Ureter (tissue), 1 donor: Measurements from ENCODE around the gene NKAIN1. TPM values are rescaled to one million over a fixed set of nuclear protein-coding genes. Genes with fewer than 3 reads are reported as not detected.
"Not testable (repeated sequence)": the region's sequence is repeated elsewhere in the genome, so short reads cannot be mapped to it uniquely, and the experiment has no call there.

Experiments
- DNase-seq: peaks from one replicate; pipeline ENCODE4 v3.0.0-alpha.2; 2020; ENCODE audit warnings: low spot score
- total RNA-seq: library from RNA; stranded (reverse); gene quantifications from one replicate; pipeline ENCODE4 v1.2.4, GENCODE V29; 2023
- donor health status: DM: yes; HTN: yes; CAD: no.

The NKAIN1 gene
- total RNA-seq, 1 donor from 2014 or later: not detected

DNA sequence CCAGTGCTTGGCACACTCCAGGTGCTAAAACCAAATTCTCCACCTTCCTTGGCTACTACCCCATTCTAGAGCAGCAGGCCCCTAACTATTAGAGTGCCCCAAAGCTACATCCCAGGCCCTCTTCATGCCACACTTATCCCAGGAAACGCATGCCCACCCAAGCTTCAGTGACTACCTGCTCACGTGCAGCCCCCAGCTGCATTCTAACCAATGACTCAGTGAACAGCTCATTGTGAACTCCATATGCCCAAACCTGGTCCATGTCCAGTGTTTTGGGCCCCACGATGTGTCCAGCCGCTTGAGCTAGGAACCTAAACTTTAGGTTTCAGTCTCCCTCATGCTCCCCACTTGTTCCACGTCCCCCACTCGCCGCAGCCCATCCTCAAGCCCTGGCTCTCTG, 41.5 kb downstream of the NKAIN1 start:
- DNase-seq: no peak

DNA sequence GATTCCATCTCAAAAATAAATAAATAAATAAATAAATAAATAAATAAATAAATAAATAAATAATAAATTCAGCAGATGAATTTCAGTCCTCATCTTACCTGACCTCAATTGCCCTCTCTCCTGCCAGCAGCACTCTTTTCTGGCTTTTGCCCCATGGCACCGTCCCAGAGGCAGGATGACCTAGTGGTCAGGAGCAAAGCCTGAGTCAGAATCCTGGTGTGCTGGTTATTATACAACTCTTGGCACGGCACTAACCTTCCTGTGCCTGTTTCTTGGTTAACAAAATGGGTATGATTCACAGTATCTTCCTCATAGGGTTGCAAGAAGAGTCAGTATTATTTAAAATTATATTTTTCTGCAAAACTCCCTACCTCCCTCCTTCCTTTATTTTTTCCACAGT, 43.0 kb downstream of the NKAIN1 start:
- no peak for DNase-seq

DNA sequence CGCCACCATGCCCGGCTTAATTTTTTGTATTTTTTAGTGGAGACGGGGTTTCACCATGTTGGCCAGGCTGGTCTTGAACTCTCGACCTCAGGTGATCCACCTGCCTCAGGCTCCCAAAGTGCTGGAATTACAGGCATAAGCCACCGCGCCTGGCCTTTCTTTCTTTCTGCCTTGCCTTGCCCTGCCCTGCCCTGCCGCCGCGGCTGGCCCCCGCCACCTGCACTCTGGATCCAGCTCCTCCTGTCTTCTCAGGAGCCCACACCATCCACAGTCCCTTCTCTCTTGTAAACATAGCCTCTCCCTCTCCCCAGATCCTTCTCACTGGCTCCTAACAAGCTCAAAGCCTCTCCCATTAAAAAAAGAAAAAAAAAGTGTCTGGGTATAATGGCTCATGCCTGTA, 44.4 kb downstream of the NKAIN1 start:
- DNase-seq: not testable (repeated sequence)

DNA sequence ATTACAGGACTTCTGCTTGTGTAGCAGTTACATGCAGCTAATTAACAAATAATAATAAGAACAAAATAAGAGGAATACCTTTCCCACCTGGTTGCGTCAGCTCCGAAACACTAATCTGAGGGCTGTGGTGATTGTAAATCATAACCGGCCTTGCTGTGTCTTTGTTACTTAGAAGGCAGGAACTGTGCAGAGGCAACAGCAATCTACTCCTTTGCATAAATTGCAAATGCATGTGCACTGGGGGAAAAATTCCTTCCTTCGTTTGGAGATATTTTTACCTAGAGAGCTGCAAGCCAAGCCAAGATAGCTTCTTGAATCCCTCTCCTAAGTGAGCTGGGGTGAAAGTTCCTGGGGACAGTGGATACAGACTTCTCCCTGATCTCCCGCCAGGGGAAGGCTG, 46.0 kb downstream of the NKAIN1 start:
- no peak for DNase-seq

DNA sequence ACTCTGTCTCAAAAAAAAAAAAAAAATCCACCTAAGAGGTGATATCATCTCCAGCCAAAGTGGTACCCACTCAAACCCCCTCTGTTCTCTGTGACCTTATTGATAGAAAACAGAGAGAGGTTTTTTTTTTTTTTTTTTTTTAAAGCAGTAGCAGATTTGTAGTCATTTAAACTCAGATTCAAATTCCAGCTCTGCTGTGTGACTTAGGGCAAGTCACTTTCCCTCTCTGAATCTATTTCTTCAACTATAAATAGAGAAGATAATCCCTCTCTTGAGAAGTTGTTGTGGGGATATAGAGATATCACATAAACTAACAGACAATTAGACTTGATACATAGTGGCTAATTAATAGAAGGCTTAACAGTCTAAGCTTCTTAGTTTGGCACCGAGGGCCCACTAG, 48.4 kb downstream of the NKAIN1 start:
- no peak for DNase-seq

DNA sequence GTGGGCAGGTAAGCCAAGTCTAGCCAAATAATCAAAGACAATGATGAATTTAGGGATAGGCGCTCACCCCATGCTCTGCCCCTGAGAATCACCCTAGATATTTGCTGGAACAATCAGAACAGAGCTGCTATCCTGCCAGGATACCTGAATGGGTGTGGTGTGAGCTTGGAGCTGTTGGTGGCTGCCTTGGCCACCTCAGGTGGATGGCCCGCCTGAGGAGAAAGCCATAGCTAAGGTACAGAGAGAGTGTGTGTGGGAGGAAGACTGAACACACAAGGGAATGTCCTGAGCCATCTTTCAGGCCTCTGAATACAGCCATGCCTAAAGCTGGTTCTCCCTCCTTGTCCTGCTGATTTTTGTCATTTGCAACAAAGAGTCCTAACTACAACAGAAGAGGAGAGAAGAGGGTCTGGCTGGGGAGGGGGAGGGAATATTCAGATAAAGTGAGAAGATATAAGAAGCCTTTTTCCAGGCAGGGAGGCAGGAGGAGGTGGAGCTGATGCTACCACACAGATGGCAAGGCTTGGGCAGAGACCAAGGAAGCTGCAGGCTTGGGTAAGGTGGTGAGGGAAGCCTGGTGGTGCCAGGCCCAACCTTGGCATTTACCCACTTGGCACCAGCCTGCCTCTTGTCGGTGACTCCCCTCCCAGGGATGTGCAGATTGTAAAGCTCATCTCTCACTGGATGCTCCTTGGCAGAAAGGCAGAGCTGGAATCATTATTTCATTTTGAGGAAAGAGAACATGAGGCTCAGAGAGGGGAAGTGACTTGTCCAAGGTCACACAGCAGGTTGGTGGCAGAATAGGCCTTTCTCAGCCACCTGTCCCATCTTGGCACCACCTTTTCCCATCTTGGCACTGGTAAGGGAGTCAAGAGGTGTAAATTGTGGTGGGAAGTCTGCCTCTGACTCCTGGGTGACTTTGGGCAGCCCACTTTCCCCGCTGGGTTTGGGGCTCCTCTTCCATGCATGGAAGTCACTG, 49.7 kb downstream of the NKAIN1 start:
- DNase-seq: no peak

DNA sequence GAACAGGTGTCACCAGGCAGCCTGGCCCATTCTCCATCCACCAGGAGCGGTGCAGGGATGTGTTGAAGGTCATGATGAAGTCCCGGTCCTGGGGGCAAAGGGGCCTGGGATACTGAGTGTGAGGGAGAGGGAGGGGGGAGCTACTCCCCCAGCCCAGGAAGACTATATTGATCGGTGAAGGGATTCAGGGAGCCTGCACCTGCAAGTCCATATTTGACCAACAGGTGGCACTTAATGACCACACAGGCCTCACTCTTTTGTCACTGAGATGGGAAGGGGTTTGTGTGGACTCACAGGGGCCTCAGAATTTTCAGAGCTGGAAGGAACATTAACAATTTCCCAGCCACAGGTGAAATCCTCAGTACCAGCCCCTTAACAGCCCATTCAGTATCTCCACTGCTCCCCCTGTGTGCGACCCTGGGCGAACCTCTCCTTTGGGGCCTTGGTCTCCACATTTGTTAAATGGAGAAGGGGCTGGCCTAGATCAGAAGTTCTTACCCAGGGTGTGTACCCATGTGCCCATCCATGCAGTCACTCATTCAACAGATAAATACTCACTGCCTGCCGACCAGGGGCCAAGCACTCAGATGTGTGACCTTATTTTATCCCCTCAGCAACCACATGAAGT, 55.6 kb downstream of the NKAIN1 start:
- no peak for DNase-seq

DNA sequence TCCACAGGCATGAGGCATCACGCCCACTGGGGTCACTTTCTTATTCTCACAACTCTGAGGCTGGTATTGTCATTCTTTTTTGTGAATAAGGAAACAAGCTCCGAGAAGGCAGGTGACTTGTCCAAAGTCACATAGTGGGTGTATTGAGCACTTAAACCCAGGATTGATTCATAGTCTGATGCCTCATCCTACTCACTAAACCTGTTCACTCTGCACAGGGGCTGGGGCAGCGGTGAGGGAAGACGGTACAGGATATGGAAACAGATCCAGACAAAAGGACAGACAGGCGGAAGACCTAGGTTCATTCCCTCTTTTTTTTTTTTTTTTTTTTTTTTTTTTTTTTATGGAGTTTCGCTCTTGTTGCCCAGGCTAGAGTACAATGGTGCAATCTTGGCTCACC, 56.6 kb downstream of the NKAIN1 start:
- no peak for DNase-seq

DNA sequence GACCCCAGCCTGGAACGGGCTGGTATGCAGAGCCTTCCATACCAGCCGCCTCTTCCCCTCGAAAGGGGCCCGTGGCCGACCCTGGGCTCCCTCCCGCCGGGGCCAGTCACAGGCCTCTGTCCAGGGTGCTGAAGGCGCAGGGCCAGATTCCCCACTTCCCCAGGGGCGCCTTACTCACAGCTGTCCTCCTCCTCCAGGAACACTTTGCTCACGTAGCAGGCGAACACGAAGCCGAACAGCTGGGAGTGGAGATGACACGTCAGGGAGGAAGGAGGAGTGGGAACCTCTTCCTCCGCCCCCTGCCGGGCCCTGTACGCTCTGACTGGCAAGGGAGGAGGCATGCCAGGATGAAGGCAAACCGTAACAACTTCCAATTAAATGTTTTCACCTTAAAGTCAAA, 57.3 kb downstream of the NKAIN1 start:
- DNase-seq: peak; percentile 76

DNA sequence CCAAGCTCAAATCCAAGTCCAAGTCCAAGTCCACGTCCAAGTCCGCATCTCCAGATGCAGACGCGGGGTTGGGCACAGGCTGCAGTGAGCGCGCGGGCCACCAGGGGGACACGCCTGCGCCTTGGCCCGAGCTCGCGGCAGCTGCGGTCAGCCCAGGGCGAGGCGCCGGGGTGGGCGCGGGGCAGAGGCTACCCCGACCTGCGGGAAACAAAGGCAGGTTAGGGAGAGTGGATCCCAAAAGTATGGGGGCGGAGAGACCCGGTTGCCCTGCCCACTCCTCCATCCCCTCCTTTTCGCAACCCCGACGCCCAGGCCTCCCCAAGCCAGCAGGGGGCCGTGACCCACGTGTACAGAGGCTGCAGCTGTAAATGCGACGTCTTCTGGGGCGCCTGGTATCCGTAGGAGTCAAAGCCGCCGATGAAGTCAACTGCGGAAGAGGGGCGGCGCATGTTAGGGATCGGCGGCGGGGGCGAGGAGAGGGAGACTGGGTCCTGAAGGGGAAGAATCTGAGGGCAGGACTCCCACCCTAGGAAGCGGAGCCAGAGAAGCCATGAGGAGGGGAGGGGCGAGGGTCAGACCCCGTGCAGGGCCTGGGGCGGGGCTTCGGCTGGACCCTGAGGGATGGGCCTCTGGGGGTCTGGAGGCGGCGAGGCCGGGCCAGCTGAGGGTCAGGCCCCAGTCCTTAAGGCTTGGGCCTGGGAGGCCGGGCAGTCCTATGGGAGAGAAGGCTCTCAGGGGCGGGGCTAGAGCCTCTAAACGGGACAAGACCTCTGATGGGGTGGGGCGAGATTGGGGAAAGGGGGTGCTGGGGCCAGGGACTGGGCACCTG, 58.0 kb downstream of the NKAIN1 start:
- DNase-seq: peak; percentile 60

DNA sequence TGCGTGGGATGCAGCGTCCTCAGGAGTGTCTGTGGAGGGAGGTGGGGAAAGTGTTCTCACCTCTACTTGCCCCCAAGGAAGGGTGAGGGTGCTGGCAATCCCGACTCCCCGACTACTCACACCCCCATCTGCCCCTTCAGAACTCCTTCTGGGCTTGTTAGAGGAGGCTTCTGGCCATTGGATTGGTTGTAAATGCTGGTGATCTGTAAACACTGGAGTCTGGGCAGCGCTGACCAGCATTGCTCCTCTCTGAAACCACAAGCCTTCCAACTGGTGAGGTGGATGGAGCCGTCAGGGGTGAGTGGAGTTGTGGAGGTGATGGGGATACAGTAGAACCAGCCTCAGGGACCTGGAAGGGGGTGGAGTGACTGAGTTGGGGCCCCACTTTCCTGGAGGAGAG, 59.3 kb downstream of the NKAIN1 start:
- no peak for DNase-seq

DNA sequence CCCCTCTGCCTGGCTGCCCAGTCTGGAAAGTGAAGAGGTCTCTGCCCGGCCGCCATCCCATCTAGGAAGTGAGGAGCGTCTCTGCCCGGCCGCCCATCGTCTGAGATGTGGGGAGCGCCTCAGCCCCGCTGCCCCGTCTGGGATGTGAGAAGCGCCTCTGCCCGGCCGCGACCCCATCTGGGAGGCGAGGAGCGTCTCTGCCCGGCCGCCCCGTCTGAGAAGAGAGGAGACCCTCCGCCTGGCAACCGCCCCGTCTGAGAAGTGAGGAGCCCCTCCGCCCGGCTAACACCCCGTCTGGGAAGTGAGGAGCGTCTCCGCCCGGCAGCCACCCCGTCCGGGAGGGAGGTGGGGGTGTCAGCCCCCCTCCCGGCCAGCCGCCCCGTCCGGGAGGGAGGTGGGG, 63.4 kb downstream of the NKAIN1 start:
- not testable (repeated sequence) for DNase-seq

DNA sequence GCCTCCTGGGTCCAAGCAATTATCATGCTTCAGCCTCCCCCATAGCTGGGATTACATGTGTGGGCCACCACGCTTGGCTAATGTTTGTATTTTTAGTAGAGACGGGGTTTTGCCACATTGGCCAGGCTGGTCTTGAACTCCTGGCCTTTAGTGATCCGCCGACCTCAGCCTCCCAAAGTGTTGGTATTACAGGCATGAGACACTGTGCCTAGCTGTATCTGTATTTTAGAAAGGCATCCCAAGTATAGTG, 69.3 kb downstream of the NKAIN1 start:
- DNase-seq: no peak

DNA sequence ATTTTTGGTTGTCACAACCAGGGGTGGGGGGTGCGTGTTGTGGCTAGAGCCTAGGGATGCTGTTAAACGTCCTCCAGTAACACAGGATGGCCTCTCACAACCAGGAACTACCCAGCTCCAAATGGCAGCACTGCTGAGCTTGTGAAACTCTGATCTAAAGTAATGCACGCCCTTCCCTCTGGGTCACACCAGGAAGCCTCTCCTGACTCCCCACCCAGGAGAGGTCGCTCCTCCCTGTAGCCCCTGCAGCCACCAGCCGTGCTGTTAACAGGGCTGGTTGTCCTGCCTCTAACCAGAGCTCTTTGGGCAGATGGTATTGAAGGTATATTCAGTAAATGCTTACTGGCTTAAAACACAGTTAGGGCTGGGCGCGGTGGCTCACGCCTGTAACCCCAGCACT, 73.2 kb downstream of the NKAIN1 start:
- no peak for DNase-seq

DNA sequence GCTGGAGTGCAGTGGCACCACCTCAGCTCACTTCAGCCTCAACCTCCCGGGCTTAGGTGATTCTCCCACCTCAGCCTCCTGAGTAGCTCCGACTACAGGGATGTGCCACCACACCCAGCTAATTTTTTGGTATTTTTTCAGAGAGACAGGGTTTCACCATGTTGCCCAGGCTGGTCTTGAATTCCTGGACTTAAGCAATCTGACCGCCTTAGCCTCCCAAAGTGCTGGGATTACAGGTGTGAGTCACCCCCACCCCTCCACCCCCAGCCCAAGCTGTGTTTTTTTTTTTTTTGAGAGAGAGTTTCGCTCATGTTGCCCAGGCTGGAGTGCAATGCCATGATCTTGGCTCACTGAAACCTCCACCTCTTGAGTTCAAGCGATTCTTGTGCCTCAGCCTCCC, 75.4 kb downstream of the NKAIN1 start:
- DNase-seq: no peak

DNA sequence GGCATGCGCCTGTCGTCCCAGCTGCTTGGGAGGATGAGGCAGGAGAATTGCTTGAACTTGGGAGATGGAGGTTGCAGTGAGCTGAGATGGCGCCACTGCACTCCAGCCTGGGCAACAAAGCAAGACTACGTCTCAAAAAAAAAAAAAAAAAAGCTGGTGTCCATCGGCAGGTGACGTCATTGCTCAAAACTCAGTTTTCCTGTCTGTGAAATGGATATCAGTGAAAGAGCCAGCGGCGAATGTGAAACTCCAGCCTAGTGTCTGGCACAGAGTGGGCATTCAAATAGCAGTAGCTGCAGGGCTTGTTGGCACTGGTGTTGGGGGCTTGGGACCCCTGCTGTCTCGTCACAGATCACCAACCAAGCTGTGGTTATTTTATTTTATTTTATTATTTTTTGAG, 75.8 kb downstream of the NKAIN1 start:
- DNase-seq: no peak

DNA sequence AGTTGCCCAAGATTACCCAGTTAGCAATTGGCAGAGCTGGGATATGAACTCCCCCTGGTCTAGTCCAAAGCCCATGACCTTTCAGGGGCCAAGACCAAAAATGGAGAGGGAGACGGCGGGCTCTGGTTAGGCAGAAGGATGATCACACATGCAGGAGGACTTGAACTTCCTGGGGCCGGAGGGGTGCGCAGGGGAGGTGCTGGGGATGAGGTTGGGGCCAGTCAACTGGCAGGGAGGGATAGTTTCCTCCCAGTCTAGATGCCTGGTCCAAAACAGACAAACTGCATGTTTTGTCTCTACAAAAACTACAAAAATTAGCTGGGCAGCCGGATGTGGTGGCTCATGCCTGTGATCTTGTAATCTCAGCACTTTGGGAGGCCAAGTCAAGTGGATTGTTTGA, 78.1 kb downstream of the NKAIN1 start:
- no peak for DNase-seq

DNA sequence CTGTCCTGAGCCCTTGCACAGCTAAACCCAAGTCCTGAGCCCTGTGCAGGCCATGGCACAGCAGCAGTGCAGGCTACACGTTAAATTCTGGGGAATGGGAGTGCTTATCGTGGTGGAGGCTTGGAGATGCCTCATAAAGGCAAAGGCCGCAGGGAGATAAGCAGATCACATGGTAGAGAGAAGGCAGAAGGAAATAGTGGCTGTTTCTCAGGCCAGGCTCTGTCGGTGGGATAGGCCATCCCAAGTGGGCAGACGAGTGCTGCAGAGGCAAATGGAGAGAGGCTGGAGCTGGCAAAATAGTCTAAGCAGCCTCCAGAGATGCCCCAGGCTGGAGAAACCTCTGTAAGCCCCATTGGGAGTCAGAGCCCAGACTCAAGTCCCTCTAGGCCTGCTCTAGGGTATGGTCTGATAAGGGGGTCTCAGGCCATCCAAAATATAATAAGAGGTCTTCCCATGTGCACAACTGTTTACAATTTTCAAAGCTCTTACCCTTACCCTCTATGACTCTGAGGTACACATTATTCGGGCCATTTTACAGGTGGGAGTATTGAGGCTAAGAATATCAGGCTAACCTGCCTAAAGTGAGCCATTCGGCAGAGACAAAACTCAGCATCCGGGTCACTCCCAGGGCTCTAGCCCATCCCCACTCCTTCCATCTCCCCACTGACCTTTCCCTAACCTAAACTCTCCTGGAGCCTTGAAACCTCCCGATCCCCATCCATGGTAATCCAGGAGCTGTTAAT, 79.6 kb downstream of the NKAIN1 start:
- DNase-seq: no peak

DNA sequence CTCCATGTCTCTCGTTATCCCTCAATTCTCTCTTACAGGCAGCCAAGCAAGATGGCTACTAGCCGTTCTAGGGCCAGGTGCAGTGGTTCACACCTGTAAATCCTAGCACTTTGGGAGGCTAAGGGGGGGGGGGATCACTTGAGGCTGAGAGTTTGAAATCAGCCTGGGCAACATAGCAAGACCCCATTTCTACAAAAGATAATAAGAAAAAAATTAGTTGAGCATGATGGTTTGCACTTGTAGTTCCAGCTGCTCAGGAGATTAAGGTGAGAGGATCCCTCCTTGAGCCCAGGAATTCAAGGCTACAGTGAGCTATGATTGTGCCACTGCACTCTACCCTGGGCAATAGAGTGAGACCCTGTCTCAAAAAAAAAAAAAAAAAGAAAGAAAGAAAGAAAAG, 80.4 kb downstream of the NKAIN1 start:
- no peak for DNase-seq

DNA sequence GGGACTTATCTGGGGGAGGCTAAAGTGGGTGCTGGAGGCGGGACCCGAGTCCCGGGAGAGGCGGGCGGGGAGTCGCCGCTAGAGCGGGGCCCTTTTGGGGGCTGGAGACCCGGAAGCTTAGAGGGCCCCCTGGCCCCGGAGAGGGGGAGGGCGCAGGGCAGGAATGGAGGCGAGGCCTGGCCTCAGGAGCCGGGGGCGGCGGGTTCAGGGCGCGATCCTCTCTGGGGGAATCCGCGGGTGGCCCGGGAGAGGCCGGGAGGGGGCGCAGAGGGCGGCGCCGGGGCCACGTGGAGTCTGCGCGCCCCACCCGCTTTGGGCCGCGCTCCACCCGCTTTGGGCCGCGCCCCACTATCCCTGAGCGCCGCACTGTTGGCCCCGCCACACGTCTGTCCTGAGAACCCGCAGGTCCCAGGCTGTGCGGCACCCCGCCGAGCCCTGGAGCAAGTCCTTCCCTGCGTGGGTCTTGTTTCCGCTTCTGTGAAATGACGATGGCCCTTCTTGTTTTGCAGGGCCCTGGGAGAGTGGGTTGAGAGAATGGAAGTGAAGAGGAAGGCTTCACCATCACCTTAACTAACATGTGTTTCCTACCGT, 84.4 kb downstream of the NKAIN1 start:
- DNase-seq: peak; percentile 61

DNA sequence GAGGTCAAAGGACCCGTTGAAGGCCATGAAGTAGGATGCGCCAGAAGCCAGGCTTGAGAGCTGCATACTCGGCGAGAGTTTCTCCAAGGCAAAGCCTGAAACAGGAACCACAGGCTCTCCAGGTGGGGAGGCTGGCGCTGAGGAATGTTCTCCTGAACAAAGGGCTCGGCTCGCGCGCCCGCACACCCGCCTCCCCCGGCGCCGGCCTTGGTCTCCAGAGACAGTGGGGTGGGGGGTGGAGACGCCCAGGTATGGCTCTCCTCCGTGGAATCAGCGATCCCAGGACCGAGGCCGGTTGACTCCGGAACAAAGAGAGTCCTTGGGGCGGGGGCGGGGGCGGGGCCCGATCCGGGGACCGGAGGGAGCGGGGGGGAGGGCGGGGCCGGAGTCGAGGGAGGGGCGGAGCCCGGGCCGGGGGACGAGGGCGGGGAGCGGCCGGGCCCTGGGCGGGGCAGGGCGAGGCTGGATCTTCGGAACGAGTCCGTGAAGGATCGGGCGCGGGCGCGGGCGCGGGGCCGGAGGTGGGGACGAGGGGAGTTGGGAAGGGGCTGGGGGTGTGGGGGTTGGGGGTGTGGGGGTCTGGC, 85.0 kb downstream of the NKAIN1 start:
- peak; percentile 83 for DNase-seq
